DMS53 treated with DMSO at 0.1 percent for 48 hours (cell line): ENCODE results near the gene GPANK1.

ENCODE experiments used
- DNase-seq: peaks from one replicate; lab custom pipeline; 2025; ENCODE audit not compliant: unreplicated experiment; lab: John Stamatoyannopoulos, UW

Gene GPANK1

GRCh38 chr6:31642798-31643570, 21.8 kb downstream of the GPANK1 start:
- no peak for DNase-seq

GRCh38 chr6:31641370-31641769, 23.4 kb downstream of the GPANK1 start:
- DNase-seq: no peak

- no peak for DNase-seq
Observed at GRCh38 chr6:31640612-31641011, 24.2 kb downstream of the GPANK1 start.

GRCh38 chr6:31639449-31639861, 25.3 kb downstream of the GPANK1 start:
- no peak for DNase-seq

- DNase-seq: no peak
Observed at GRCh38 chr6:31639043-31639442, 25.8 kb downstream of the GPANK1 start.

GRCh38 chr6:31636698-31637596, 27.9 kb downstream of the GPANK1 start:
- DNase-seq: no peak

GRCh38 chr6:31634969-31635575, 29.7 kb downstream of the GPANK1 start:
- no peak for DNase-seq

- DNase-seq: no peak
Observed at GRCh38 chr6:31634131-31634530, 30.7 kb downstream of the GPANK1 start.

- no peak for DNase-seq
Observed at GRCh38 chr6:31633447-31633846, 31.4 kb downstream of the GPANK1 start.

GRCh38 chr6:31632279-31632946, 32.4 kb downstream of the GPANK1 start:
- no peak for DNase-seq

GRCh38 chr6:31631681-31632278, 33.0 kb downstream of the GPANK1 start:
- DNase-seq: no peak

- no peak for DNase-seq
Observed at GRCh38 chr6:31631209-31631608, 33.6 kb downstream of the GPANK1 start.

GRCh38 chr6:31630177-31630934, 34.4 kb downstream of the GPANK1 start:
- no peak for DNase-seq

GRCh38 chr6:31629014-31629413, 35.8 kb downstream of the GPANK1 start:
- DNase-seq: no peak

- DNase-seq: no peak
Observed at GRCh38 chr6:31627690-31628287, 37.0 kb downstream of the GPANK1 start.

- no peak for DNase-seq
Observed at GRCh38 chr6:31626952-31627351, 37.8 kb downstream of the GPANK1 start.

GRCh38 chr6:31624070-31624469, 40.7 kb downstream of the GPANK1 start:
- DNase-seq: no peak

- no peak for DNase-seq
Observed at GRCh38 chr6:31622684-31623091, 42.1 kb downstream of the GPANK1 start.

- no peak for DNase-seq
Observed at GRCh38 chr6:31621991-31622390, 42.8 kb downstream of the GPANK1 start.
